ENCODE measurements around the gene TMEM223.
A peak's percentile ranks its signal among the peaks of the same experiment; 100 is the strongest.
"Not testable (repeated sequence)": the region's sequence is repeated elsewhere in the genome, so short reads cannot be mapped to it uniquely, and the experiment has no call there.

Gene TMEM223, protein sequence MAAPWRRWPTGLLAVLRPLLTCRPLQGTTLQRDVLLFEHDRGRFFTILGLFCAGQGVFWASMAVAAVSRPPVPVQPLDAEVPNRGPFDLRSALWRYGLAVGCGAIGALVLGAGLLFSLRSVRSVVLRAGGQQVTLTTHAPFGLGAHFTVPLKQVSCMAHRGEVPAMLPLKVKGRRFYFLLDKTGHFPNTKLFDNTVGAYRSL

DNA sequence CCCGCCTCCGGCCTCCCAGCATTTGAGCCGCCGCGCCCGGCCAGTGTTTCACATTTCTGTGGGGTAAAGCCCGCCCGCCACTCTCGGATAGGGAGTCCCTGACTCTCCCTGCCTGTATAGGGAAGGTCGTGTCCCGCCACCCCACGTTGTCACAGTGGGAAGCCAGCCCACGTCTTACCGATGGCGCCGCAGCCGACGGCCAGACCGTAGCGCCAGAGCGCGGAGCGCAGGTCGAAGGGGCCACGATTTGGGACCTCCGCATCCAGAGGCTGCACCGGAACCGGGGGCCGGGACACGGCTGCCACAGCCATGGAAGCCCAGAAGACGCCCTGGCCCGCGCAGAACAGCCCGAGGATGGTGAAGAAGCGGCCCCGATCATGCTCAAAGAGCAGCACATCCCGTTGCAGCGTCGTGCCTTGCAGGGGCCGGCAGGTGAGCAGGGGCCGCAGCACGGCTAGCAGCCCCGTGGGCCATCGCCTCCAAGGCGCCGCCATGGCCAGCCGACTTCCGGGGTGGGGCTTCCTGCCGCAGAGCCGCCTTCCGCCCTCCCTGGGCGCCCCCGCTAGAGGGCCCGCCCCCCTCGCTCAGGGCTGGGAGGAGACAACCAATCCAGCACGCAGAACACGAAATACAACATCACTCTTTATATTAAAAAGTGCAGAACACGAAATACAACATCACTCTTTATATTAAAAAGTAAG is at the start of gene TMEM223:
Gene TMEM223, minus strand, starts transcription at position 506 of the 701 bp plus-strand sequence. Its CDS starts 12 bp downstream, at position 494.
- H3K4me3 Mint-ChIP-seq, result peak within 1 kb of the TSS; percentile 97
- no peaks in the 10 kb centered on the region for H3K9me3 Mint-ChIP-seq
- peaks cover 51% of the 10 kb centered on the region for H3K4me1 Mint-ChIP-seq
- no peaks in the 10 kb centered on the region for H3K27me3 Mint-ChIP-seq
- H3K27ac Mint-ChIP-seq (ENCODE audit: low read depth), result peak within 1 kb of the TSS; percentile 83
- peaks cover 51% of the 10 kb centered on the region for H3K36me3 Mint-ChIP-seq (ENCODE audit: insufficient read depth)
- ATAC-seq (replicated peaks; ENCODE audit: extremely low read depth, poor library complexity, severe bottlenecking) (peak; percentile 73), DNase-seq (ENCODE audit: low spot score in 2 of 2) (peak; percentile 80 to 83)

DNA sequence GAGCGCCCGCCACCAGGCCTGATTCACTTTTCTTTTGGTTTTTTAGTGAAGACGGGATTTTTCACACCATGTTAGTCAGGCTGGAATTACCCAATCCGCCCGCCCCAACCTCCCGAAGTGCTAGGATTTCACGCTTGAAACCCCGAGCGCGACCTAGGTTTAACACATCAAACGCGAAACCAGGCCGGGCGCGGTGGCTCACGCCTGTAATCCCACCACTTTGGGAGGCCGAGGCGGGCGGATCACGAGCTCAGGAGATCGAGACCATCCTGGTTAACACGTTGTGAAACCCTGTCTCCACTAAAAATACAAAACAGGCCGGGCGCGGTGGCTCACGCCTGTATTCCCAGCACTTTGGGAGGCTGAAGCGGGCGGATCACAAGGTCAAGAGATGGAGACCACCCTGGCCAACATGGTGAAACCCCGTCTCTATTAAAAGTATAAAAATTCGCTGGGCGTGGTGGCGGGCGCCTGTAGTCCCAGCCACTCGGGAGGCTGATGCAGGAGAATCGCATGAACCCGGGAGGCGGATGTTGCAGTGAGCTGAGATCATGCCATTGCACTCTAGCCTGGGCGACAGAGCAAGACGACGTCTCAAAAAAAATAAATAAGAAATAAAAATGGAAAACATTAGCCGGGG is 49.0 kb upstream of the TMEM223 start:
- H3K27me3 Mint-ChIP-seq; H3K4me3 Mint-ChIP-seq; H3K9me3 Mint-ChIP-seq; H3K27ac Mint-ChIP-seq (ENCODE audit: low read depth): not testable (repeated sequence)
- peak; percentile 68 to 81 for DNase-seq (ENCODE audit: low spot score in 2 of 2)
- Mint-ChIP-seq H3K36me3 (ENCODE audit: insufficient read depth) (peaks cover 14% of the 10 kb centered on the region), H3K4me1 (peaks cover 11% of the 10 kb centered on the region)
- peak; percentile 29 for ATAC-seq (replicated peaks; ENCODE audit: extremely low read depth, poor library complexity, severe bottlenecking)

DNA sequence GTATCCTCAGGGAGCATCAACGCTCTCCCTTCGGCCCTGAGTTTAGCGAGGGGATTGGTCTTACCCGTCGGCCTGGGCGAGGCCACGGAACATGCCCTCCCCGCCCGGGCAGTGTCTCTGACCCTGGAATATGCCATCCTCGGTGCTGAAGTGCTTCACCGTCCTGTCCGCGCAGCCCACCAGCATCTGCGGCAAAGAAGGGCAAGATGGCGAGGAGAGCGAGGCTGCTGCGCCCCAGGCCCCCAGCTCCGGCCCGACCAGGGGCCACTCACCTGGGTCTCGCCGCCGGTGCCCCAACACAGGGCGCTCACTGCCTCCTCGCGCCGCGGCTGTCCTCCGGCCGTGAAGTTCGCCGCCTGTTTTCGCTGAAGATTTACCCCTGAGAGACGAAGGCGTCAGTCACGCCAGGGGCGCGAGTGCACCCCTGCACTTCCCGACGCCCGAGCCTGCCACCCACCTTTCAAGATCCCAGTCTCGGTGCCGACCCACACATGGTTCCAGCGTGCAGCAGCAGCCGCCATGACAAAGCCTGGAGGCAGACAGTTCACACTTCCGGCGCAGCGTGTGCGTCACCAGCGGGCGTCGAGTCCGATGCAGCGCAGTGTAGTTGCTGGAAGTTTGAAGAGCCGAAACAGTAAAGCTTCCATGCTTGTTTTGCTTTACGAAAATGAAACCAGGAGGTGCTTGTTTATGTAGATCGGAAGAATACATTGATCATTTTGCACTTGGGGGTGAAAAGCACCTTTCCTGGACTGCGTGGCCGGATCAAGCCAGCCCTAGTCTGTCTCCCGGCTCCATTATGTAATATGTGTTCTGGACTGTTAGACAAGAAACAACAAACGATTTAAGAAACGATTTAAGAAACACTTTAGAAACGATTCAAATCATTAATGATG is 47.5 kb upstream of the TMEM223 start, which contains the start of gene WDR74:
Gene WDR74, minus strand, starts transcription at position 541 of the 896 bp plus-strand sequence. Its CDS starts 20 bp downstream, at position 521.
- no peak within 1 kb of the TSS for H3K4me3 Mint-ChIP-seq
- peak; percentile 78 to 89 for DNase-seq (ENCODE audit: low spot score in 2 of 2)
- peaks cover 20% of the 10 kb centered on the region for H3K36me3 Mint-ChIP-seq (ENCODE audit: insufficient read depth)
- H3K27ac Mint-ChIP-seq (ENCODE audit: low read depth), result no peak within 1 kb of the TSS
- ATAC-seq (replicated peaks; ENCODE audit: extremely low read depth, poor library complexity, severe bottlenecking), result peak; percentile 53
- H3K9me3 Mint-ChIP-seq, result no peaks in the 10 kb centered on the region
- peaks cover 16% of the 10 kb centered on the region for H3K4me1 Mint-ChIP-seq
- H3K27me3 Mint-ChIP-seq, result no peaks in the 10 kb centered on the region

DNA sequence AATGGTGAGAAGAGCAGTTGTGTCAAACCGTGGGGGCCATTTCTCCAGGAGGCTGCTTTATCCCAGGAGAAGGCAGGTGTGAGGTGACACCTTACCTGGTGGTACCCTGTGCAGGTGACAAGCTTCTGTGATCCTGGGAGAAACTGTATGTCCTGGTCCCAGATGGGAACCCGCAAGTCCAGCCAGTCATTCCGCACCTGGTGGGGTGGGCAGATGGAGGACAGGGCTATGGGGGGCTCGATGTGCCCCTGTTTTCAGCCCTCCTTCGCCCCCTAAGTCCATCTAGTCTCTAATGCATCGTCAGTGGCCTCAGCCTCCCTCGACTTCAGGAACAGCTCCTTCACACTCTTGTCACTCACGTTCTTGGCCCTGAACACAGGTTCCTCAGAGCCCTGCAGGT is 43.5 kb upstream of the TMEM223 start:
- DNase-seq (ENCODE audit: low spot score in 2 of 2), result no peak
- Mint-ChIP-seq H3K4me1 (peaks cover 41% of the 10 kb centered on the region), H3K27me3 (no peaks in the 10 kb centered on the region), H3K27ac (ENCODE audit: low read depth) (no peak overlapping the region), H3K36me3 (ENCODE audit: insufficient read depth) (peaks cover 40% of the 10 kb centered on the region), H3K9me3 (no peaks in the 10 kb centered on the region), H3K4me3 (no peak overlapping the region)
- ATAC-seq (replicated peaks; ENCODE audit: extremely low read depth, poor library complexity, severe bottlenecking), result no peak

DNA sequence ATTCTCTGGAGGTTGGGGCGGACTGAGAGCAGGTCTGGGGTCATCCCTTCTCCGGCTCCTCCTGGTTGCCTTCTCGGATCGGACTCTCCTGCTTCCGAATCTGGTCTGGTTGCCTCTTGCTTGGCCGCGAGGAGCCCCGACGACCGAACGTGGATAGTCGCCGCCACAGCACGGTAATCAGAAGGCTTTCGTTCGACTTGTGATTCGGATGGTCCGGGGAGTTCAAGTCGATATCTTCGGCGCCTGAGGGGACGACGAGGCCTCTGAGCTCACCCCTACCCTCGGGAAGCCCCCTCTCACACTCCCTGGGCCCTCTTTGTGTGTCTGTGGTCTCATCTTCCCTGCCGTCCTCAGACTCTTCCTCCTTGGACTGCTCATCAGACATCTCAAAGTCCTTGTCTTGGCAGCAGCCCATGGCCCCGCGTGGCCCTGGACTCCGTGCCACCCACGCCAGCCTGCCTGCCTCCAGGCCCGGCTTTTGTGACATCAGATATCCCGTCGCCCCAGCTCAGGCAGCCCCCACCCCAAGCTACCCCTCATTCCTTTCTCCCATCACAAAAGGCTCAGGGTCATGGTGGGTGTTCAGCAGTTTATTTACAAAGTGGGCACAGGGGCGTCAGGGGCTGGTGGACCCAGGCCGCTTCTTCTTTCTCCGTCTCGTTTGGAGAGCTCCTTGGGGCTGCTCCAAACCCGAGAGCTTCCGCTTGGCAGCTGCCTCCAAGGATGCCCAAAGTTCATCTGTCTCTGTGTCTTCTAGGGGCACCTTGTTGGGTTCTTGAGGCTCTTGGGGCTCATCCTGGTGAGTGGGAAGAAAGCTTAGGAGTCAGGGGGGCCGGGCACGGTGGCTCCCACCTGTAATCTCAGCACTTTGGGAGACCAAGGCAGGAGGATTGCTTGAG is 40.8 kb upstream of the TMEM223 start, which contains the start of gene TEX54:
Gene TEX54, minus strand, starts transcription at position 506 of the 899 bp plus-strand sequence.
- no peaks in the 10 kb centered on the region for H3K27me3 Mint-ChIP-seq
- peaks cover 33% of the 10 kb centered on the region for H3K36me3 Mint-ChIP-seq (ENCODE audit: insufficient read depth)
- no peak for DNase-seq (ENCODE audit: low spot score in 2 of 2)
- H3K4me1 Mint-ChIP-seq, result peaks cover 41% of the 10 kb centered on the region
- H3K9me3 Mint-ChIP-seq, result no peaks in the 10 kb centered on the region
- peak within 1 kb of the TSS; percentile 92 for H3K4me3 Mint-ChIP-seq
- peak; percentile 2 for ATAC-seq (replicated peaks; ENCODE audit: extremely low read depth, poor library complexity, severe bottlenecking)
- H3K27ac Mint-ChIP-seq (ENCODE audit: low read depth), result peak within 1 kb of the TSS; percentile 98

DNA sequence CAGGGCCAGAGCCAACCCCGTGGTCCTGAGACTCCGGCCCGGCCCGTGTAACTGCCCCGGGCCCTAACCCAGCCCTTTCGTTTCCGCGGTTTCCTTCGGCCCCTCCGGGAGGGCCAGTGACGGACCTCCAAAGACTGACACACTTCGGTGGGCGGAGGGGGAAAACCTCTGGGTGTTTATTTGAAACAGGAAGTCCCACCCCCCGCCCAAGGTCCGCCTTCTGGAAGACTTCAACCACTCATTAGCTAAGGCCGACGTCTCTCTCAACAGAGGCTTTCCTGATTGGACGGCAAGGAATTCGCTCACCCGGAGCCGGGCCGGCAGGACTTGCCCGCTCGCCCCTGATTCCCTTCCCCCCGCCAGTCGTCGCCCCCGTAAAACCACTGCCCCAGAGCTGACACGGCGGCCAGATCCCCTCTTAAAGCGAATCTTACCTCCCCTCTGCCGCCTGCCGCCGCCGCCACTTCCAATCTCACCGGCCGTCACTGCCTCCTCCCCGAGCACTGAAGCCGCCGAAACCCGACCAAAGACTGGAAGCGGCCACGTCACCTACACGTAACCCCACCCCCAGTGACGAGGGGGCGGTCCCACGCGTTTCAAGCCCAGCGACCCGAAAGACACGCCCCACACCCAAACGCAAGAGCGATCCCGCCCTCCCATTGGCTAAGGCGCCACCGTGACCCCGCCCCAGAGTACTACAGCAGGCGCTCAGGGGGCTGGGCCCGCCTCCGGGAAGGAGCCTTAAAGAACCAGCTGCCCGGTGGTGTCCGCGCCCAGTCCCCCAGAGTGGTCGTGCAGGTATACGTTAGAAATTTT is 39.9 kb upstream of the TMEM223 start, which contains the start of gene STX5:
Gene STX5, minus strand, starts transcription at position 532 of the 816 bp plus-strand sequence. CDS start 808 bp downstream, outside the sequence.
- Mint-ChIP-seq H3K4me3 (peak within 1 kb of the TSS; percentile 92), H3K27ac (ENCODE audit: low read depth) (peak within 1 kb of the TSS; percentile 98), H3K36me3 (ENCODE audit: insufficient read depth) (peaks cover 38% of the 10 kb centered on the region), H3K9me3 (no peaks in the 10 kb centered on the region), H3K27me3 (no peaks in the 10 kb centered on the region), H3K4me1 (peaks cover 40% of the 10 kb centered on the region)
- DNase-seq (ENCODE audit: low spot score in 2 of 2) (peak; percentile 99), ATAC-seq (replicated peaks; ENCODE audit: extremely low read depth, poor library complexity, severe bottlenecking) (peak; percentile 92)

DNA sequence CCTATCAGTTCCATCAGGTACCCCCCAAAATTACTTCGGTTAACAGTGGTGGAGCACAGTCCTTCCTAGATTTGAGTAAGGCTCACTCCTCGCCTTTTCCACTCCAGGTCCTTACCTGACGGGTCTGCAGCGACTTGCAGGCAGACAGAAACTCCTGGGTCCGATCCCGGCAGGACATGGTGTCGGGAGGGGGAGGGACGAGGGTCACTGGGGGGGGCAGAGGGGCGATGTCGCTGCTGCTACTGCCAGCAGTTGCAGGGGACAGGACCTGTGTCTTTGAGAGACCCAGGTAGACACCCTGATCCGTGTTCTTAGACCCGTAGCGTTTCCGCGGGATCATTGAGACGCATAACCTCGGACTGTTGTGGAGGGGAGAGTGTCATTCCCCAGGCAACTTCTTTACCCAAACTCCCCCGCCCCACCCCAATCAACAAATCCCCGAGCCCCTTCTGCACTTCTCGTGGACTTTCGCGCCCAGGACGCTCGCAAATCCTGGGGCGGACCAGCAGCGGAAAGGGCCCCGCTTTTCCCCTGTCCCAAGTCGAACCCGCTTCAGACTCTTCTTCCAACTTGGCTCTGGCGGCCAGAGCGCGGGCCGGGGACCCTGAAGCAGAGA is 39.2 kb upstream of the TMEM223 start:
- Mint-ChIP-seq H3K36me3 (ENCODE audit: insufficient read depth) (peaks cover 46% of the 10 kb centered on the region), H3K9me3 (no peaks in the 10 kb centered on the region), H3K27ac (ENCODE audit: low read depth) (peak overlapping the region; percentile 98), H3K4me1 (peaks cover 37% of the 10 kb centered on the region), H3K4me3 (peak overlapping the region; percentile 92), H3K27me3 (no peaks in the 10 kb centered on the region)
- DNase-seq (ENCODE audit: low spot score in 2 of 2) (no peak), ATAC-seq (replicated peaks; ENCODE audit: extremely low read depth, poor library complexity, severe bottlenecking) (no peak)

DNA sequence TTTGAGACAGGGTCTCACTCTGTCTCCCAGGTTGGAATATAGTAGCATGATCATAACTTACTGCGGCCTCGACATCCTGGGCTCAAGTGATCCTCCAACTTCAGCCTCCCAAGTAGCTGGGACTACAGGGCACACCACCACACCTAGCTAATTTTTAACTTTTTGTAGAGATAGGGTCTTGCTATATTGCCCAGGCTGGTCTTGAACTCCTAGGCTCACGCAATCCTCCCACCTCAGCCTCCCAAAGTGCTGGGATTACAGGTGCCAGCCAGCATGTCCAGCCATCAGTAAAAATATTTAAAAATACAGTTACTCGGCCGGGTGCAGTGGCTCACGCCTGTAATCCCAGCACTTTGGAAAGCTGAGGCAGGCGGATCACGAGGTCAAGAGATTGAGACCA is 36.3 kb upstream of the TMEM223 start:
- not testable (repeated sequence) for H3K27ac Mint-ChIP-seq (ENCODE audit: low read depth); ATAC-seq (replicated peaks; ENCODE audit: extremely low read depth, poor library complexity, severe bottlenecking); H3K4me3 Mint-ChIP-seq; H3K27me3 Mint-ChIP-seq; DNase-seq (ENCODE audit: low spot score in 2 of 2); H3K9me3 Mint-ChIP-seq
- H3K4me1 Mint-ChIP-seq, result peaks cover 26% of the 10 kb centered on the region
- H3K36me3 Mint-ChIP-seq (ENCODE audit: insufficient read depth), result peaks cover 62% of the 10 kb centered on the region

DNA sequence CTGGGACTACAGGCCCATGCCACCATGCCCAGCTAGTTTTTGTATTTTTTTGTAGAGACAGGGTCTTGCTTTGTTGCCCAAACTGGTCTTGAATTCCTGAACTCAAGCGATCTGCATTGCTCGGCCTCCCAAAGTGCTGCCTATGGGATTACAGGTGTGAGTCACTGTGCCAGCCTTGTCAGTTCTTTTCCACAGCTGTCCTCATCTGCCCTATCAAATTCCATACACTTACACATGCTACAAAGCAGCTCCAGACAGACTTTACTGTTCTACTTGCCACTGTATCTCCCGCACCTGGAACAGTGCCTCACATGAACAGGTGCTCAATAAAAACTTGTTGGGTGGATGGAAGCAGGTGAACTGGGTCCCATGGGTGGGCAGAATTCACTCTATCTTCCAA is 31.9 kb upstream of the TMEM223 start:
- Mint-ChIP-seq H3K36me3 (ENCODE audit: insufficient read depth) (peaks cover 79% of the 10 kb centered on the region), H3K9me3 (no peaks in the 10 kb centered on the region), H3K4me3 (no peak overlapping the region)

DNA sequence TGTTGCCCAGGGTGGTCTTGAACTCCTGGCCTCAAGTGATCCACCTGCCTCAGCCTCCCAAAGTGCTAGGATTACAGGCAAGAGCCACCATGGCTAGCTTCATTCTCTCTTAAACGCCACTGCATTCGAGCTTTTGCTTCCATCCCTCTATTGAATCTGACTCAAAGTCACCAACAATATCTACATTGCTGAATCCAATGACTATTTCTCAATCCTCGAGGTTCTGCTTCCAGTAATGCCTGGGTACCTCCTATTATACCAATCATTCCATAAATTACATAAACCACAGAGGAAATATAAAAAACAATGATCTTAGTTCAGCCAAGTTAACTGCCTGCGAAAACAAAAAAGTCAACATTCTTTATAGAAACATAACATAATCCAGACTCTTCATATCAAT is 25.3 kb upstream of the TMEM223 start:
- DNase-seq (ENCODE audit: low spot score in 2 of 2) (no peak), ATAC-seq (replicated peaks; ENCODE audit: extremely low read depth, poor library complexity, severe bottlenecking) (no peak)
- Mint-ChIP-seq H3K4me3 (no peak overlapping the region), H3K4me1 (no peaks in the 10 kb centered on the region), H3K36me3 (ENCODE audit: insufficient read depth) (peaks cover 56% of the 10 kb centered on the region), H3K27ac (ENCODE audit: low read depth) (no peak overlapping the region), H3K9me3 (no peaks in the 10 kb centered on the region), H3K27me3 (no peaks in the 10 kb centered on the region)

More for the DNA sequence above, 31.9 kb upstream of the TMEM223 start:
- Mint-ChIP-seq H3K27ac (ENCODE audit: low read depth) (no peak overlapping the region), H3K4me1 (peaks cover 11% of the 10 kb centered on the region), H3K27me3 (no peaks in the 10 kb centered on the region)
- ATAC-seq (replicated peaks; ENCODE audit: extremely low read depth, poor library complexity, severe bottlenecking), result no peak
- no peak for DNase-seq (ENCODE audit: low spot score in 2 of 2)

All from central memory CD8-positive, alpha-beta T cell (primary cell).